ENCODE data around the gene AP1S3.

The AP1S3 gene

GRCh38 chr2:223855426-223855825 is 18.0 kb upstream of the AP1S3 start:
- TF ChIP-seq, protein P1, sequence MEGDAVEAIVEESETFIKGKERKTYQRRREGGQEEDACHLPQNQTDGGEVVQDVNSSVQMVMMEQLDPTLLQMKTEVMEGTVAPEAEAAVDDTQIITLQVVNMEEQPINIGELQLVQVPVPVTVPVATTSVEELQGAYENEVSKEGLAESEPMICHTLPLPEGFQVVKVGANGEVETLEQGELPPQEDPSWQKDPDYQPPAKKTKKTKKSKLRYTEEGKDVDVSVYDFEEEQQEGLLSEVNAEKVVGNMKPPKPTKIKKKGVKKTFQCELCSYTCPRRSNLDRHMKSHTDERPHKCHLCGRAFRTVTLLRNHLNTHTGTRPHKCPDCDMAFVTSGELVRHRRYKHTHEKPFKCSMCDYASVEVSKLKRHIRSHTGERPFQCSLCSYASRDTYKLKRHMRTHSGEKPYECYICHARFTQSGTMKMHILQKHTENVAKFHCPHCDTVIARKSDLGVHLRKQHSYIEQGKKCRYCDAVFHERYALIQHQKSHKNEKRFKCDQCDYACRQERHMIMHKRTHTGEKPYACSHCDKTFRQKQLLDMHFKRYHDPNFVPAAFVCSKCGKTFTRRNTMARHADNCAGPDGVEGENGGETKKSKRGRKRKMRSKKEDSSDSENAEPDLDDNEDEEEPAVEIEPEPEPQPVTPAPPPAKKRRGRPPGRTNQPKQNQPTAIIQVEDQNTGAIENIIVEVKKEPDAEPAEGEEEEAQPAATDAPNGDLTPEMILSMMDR (IDR thresholded peaks at IDR 0.05; ENCODE audit: extremely low read depth, insufficient read depth, missing control alignments), result no peak
- DNase-seq (ENCODE audit: low spot score), result no peak
- in situ Hi-C loops (cut with MboI; ENCODE audit: low pct_unique_long_range_greater_than_20kb, low sequenced_read_pairs, unreplicated experiment), result no loop called here

DNA sequence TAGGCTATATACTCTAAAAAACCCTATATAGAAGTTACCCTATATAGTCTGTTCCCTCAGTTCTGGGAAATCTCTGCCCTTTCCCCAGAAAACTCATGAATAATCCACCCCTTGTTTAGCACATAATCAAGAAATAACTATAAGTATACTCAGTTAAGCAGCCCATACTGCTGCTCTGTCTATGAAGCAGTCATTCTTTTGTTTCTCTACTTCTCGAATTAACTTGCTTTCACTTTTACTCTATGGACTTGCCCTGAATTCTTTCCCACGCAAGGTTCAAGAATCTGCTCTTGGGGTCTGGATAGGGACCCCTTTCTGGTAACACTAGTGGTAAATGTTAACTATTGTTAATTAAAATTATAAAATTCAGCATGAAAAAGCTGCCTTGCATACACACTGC is 17.4 kb upstream of the AP1S3 start:
- in situ Hi-C loops (cut with MboI; ENCODE audit: low pct_unique_long_range_greater_than_20kb, low sequenced_read_pairs, unreplicated experiment), result no loop called here
- no peak for DNase-seq (ENCODE audit: low spot score)
- TF ChIP-seq, protein P1 (IDR thresholded peaks at IDR 0.05; ENCODE audit: extremely low read depth, insufficient read depth, missing control alignments), result no peak

GRCh38 chr2:223853425-223853837 is 16.0 kb upstream of the AP1S3 start:
- DNase-seq (ENCODE audit: low spot score), result no peak
- in situ Hi-C loops (cut with MboI; ENCODE audit: low pct_unique_long_range_greater_than_20kb, low sequenced_read_pairs, unreplicated experiment), result no loop called here
- TF ChIP-seq, protein P1 (IDR thresholded peaks at IDR 0.05; ENCODE audit: extremely low read depth, insufficient read depth, missing control alignments), result no peak

DNA sequence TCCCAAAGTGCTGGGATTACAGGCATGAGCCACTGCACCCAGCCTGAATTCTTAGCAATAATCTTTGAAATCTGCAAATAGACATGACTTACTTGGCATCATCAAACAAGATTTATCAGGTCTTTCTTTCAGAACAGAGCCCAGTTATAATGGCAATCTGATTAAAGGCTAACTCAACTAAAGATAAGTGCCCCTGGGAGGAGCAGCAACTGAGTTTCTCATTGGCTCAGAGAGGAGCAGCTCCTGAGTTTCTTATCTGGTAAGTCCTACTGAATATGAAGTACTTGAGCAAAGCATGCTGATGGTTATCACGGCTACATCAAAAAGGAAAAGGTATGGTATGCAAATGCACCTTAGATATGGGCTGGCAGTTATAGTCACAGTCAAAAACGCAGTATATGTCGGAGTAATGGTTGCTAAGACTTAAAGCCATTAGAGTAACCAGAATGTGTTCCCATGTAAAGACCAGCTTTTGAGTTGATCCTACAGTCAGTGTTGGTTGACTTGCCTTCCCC is 15.0 kb upstream of the AP1S3 start:
- in situ Hi-C loops (cut with MboI; ENCODE audit: low pct_unique_long_range_greater_than_20kb, low sequenced_read_pairs, unreplicated experiment), result no loop called here
- TF ChIP-seq, protein P1 (IDR thresholded peaks at IDR 0.05; ENCODE audit: extremely low read depth, insufficient read depth, missing control alignments), result no peak
- no peak for DNase-seq (ENCODE audit: low spot score)

DNA sequence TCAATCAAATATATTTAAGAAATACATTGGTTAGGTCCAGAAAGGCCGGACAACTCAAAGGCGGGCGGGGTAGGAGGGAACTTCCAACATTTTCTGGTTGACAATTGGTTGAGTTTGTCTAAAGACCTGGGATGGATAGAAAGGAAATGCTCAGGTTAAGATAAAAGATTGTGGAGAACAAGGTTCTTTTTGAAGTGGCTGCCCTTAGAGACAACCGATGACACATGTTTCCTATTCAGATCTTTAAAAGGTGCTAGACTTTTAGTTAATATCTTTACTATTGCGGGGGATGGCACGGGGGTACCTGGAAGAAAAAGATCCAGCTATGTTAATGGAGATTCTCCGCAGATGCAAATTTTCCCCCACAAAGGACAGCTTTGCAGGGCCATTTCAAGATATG is 10.0 kb upstream of the AP1S3 start:
- no peak for DNase-seq (ENCODE audit: low spot score)
- in situ Hi-C loops (cut with MboI; ENCODE audit: low pct_unique_long_range_greater_than_20kb, low sequenced_read_pairs, unreplicated experiment), result no loop called here
- TF ChIP-seq, protein P1 (IDR thresholded peaks at IDR 0.05; ENCODE audit: extremely low read depth, insufficient read depth, missing control alignments), result no peak

DNA sequence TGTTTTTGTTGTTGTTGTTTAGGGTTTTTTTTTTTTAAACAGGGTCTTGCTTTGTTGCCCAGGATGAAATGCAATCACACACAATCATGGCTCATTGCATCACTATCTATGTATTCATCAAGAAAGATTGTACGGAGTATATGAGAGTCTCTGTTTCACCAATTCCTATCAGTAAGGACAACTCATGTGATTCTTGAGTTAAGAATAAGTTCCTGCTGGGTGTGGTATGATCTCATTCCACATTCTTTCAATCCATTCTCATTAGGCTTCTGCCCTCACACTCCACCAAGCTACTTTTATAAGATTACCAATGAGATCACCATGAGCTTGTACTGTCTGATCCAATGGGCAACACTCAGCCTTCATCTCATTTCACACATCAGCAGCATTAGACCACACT is 9.1 kb upstream of the AP1S3 start:
- in situ Hi-C loops (cut with MboI; ENCODE audit: low pct_unique_long_range_greater_than_20kb, low sequenced_read_pairs, unreplicated experiment), result no loop called here
- DNase-seq (ENCODE audit: low spot score), result no peak
- TF ChIP-seq, protein P1 (IDR thresholded peaks at IDR 0.05; ENCODE audit: extremely low read depth, insufficient read depth, missing control alignments), result no peak

All from GM13977 (cell line).